Renal pelvis (tissue), 4 donors: ENCODE data around the gene ARHGEF28. TPM values are rescaled to one million over a fixed set of nuclear protein-coding genes. Genes with fewer than 3 reads are reported as not detected.

Experiments
- DNase-seq: peaks from one replicate; pipeline ENCODE4 v3.0.0-alpha.2; 2013
- polyA plus RNA-seq, 3 donors: library from polyadenylated mRNA; unstranded; fragments of 120-200 nt; gene quantifications; one replicate each; pipeline ENCODE4 v1.2.1, GENCODE V29; 2013; ENCODE audit not compliant: insufficient read length in 3 of 3

The ARHGEF28 gene
- polyA plus RNA-seq, 3 donors, result 42.6 to 72.4 (median 60.2) TPM

GRCh38 chr5:73648515-73648914 is 22.5 kb downstream of the ARHGEF28 start:
- no peak for DNase-seq

GRCh38 chr5:73649926-73650325 is 23.9 kb downstream of the ARHGEF28 start:
- DNase-seq, result no peak

- no peak for DNase-seq
Measured at GRCh38 chr5:73652391-73652790, 26.4 kb downstream of the ARHGEF28 start.

- no peak for DNase-seq
Measured at GRCh38 chr5:73654171-73654811, 28.3 kb downstream of the ARHGEF28 start.

DNA sequence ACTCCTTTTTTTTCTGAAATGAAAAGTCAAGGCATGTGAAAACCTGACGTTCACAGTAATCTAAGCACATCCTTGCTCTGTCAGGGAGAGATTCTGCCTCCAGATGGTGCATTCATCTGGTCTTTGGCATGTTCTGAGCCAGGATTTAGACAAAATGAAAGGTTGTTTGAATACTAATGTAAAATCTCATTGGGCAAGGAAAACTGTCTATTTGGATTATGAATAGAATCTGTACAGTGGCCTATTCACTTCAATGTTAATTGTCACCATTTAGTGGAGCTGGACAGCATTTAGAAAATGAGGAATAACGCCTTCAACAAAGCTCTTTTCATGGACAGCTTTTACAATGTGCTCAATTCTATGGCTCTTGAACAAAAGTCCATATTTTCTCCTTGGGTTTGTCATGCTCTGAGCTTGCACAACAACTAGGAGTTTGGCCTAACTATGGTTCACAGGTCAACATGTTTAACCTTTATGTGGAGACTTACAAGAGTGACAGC is 28.9 kb downstream of the ARHGEF28 start:
- DNase-seq, result no peak

DNA sequence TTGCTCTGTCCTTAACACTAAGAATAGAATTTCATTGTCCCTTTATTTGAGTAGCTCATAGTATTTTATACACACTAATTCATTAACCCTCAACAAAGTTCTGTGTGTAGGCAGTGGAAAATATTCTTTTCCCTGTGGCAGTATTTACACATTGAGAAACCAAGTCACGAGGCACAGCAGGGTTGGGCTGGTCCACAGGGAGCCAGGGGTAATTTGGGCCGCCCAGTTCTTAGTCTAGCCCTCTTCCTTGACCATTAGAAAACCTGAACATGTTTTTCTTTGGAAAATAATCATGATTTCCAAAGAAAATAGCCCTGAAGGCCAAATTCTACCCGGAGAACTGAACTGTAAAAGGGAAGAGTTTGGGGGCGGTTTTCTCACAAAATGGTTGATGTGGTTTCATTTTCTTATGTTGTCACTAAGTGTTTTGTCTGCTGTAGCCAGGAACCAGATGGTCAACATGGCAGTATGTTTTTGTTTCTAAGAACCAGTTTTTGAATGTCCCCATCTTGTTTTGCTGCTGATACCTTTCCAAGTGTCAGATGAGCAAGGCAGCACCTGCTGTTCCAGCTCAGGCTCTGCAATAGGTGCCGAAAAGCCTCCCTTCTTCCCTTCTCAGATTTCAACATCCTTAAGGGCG is 29.6 kb downstream of the ARHGEF28 start:
- no peak for DNase-seq

GRCh38 chr5:73661753-73662152 is 35.8 kb downstream of the ARHGEF28 start:
- DNase-seq, result no peak

- no peak for DNase-seq
Measured at GRCh38 chr5:73663161-73663859, 37.3 kb downstream of the ARHGEF28 start.

DNA sequence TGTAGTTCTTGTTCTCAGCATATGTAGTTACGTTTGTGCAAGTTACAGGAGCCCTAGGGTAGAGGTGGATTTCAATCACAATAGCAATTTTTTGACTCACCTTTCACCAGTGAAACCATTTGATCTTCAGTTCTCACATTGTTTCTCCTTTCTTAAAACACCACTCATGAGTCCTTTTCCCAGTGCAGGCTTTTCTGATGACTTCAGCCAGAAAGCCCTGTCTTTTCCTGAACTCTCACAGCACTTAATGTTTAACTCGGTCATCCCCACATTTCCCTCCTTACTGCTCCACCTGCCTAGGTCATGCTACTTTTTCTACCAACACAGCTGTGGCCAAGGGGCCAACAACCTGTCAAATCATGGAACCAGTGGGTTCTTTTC is 37.9 kb downstream of the ARHGEF28 start:
- DNase-seq, result no peak

DNA sequence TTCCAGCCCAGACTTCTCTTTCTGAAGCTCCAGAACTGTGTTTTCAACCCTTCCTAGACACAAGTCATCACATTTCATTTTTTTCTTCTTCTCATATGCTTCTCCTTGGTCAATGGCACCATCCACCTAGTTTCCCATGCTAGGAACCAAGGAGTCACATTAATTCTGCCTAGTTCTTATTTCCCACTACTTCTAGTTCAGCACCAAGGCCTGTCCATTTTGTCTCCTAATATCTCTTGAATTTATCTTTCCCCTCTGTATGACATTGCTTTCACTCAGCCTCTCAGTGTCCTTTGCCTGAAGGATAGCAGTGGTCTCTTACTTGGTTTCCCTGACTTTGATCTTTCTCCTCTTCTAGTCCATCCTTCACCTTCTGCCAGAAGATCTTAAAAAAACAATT is 38.8 kb downstream of the ARHGEF28 start:
- DNase-seq, result no peak

DNA sequence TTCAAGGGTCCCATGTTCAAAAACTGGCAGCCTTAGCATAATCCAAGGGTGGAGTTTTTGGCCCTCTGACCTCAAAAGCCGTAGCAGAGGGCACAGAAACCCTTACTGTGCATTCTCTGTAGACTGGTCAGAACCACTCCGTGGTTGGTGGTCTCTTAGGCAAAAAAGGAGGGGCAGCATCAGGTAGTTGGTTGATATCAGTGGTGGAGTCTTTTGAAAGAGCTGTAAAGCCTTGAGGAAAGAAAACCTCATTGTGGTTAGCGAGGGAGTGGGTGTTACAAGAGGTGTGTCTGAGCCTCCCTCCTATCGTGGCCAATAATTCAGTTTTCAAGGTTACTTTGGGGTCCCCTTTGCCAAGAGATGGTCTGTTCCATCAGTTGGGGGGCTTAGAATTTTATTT is 40.9 kb downstream of the ARHGEF28 start:
- no peak for DNase-seq

DNA sequence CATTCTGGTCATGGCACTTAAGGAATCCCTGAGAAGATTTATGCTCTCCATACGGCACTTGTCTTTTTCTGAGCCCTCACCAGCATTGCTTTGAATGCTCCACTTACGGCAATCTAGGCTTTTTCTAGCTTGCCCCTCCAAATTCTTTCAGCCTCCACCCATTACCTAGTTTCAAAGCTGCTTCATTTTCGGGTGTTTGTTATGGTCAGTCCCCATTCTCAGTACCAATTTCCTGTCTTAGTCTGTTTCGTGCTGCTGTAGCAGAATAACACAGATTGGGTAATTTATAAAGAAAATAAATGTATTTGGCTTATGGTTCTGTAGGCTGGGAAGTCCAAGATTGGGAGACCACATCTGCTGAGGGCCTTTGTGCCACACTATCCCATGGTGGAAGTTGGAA is 42.0 kb downstream of the ARHGEF28 start:
- no peak for DNase-seq

DNA sequence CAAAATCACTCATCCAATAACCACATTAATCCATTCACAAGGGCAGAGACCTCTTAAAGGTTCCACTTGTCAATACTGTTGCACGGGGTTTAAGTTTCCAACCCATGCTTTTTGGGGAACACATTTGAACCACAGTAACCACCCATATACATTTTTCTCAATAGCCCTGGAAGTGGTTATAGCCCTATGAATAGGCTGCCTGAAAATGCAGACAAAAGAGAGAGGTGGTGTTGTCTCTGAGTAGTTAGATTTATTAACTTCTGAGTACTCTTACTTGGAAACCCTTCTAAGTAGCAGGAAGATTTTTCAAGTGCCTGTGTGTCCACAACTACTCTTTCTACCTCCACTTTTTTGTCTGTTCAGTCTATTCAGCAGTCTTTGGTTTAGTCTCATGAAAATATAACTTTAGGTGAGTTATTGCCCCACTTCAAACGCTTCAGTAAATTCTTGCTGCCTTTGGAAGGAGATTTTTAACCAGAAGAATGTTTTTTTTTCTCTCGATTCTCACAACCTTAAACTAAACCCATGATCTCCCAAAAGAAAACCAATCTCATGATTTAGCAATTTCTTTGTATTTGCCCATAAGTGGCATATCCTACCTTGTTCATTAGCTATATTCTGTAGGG is 42.6 kb downstream of the ARHGEF28 start:
- no peak for DNase-seq

DNA sequence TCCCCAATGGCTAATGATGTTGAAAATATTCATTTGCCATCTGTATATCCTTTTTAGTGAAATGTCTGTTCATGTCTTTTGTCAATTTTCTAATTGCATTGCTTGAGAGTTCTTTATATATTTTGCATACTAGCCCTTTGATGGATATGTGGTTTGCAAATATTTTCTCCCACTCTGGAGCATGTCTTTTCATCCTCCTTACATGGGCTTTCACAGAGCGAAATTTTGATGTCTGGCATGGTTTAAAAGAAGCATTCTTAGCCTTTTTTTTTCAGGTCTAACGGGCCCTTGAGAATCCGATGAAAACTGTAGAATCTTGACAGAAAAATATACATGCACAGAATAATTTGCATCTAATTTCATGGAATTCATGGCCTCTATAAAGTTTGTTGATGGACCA is 44.7 kb downstream of the ARHGEF28 start:
- DNase-seq, result no peak

DNA sequence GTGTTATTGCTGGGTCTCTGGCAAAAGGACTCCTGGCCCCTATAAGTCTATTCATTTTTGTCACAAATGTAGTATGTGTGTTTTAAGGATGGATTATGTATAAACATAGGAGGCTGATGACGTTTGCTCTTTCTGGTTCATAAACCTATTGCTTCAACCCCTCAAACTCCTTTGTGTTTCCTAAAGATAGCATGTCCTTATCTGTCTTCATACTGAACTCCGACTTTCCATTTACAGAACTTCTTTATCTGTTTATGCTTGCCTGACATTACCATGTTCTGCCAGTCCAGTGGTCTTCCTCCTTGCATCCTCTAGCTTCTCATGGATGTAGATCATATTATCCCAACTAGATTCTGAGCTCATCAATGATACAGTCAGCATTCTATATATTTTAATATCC is 46.1 kb downstream of the ARHGEF28 start:
- no peak for DNase-seq

DNA sequence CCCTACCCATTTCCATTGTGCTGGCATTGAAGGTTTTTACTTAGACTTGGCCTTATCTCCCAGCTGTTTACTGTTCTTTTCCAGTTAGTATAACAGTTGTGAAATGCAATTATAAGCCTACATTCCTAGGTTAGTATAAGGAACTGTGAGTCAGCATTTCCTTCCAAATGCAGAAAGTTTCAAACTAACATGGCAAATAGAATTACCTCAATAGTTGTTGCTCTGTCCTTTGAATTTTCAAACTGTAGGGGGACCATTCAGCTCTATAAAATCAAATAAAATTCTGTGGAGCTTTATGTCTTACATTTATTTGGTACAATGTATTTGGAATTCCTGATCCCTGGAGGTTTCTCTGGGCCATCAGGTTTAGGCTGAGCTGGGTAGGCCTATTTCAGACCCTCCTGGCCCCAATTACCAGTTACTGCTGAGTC is 47.2 kb downstream of the ARHGEF28 start:
- DNase-seq, result no peak

DNA sequence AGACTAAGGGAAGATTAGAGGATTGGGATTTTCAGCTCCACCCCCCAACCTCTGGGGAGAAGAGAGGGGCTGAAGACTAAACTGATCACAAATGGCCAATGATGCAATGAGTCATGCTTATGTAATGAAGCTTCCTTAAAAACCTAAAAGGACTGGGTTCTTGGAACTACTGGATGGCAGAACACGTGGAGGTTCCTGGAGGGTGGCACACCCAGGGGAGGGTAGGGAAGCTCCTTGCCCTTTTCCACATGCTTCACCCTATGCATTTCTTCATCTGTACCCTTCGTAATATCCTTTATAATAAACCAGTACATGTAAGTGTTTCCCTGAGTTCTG is 48.6 kb downstream of the ARHGEF28 start:
- DNase-seq, result no peak

GRCh38 chr5:73678322-73678740 is 52.3 kb downstream of the ARHGEF28 start:
- no peak for DNase-seq

- no peak for DNase-seq
Measured at GRCh38 chr5:73678807-73679206, 52.8 kb downstream of the ARHGEF28 start.

- DNase-seq, result no peak
Measured at GRCh38 chr5:73682176-73682575, 56.2 kb downstream of the ARHGEF28 start.

DNA sequence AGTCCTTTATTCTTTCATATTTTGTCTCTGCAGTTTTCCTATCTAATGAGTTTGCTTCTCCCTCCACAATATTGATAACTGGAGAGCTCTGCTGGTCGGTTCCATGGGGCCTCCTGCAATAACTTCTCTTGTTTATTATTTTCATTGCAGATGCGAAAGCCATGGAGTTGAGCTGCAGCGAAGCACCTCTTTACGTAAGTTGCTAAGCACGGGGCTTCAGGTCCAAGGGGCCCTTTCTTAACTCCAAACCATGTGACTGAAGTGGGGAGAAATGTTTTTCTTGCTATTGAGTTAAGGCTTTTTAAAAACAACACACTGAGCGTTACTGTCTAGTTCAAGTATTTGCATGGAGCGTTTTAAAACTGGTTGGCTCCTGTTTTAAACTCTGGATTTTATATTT is 58.7 kb downstream of the ARHGEF28 start:
- no peak for DNase-seq

- no peak for DNase-seq
Measured at GRCh38 chr5:73686912-73687311, 60.9 kb downstream of the ARHGEF28 start.

DNA sequence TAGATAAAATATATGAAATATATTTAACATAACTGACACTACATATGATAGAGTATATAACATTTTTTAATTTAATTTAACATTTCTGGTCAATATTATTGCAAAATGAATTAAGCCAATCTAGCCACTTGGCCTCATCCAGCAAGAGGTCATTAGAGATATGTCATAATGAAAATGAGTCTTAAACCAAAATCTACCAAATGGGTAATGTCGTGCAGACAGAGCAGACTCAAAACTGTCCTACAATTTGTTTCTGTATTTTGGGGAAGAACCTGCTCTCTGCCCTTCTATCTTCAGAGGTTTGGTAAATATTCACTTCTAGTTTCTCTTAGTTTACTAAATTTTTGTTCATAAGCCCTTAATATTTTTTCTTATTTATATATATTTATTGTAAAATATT is 61.4 kb downstream of the ARHGEF28 start:
- no peak for DNase-seq
